Endothelial cell of umbilical vein (primary cell): ENCODE data around the gene LRRTM3. TPM values are rescaled to one million over a fixed set of nuclear protein-coding genes. Genes with fewer than 3 reads are reported as not detected.

Experiments
- BruUV-seq: library from RNA; stranded (reverse); fragments of 400-500 nt; replicated peaks from 2 replicates; lab custom pipeline; 2021; lab: Mats Ljungman, UMichigan
- CTCF ChIA-PET: fragments of 300-600, 350-600 bp; sonication (Branson Sonifier 250); formaldehyde crosslinking; loops from one replicate; lab custom pipeline; 2021; ENCODE audit warnings: antibody characterized with exemption, inconsistent platforms; lab: Charles Lee
- POLR2A ChIA-PET: fragments of 300-600, 350-600 bp; sonication (Branson Sonifier 250); formaldehyde crosslinking; loops from one replicate; lab custom pipeline; 2021; ENCODE audit warnings: antibody characterized with exemption, inconsistent platforms; lab: Charles Lee
- DNase-seq: peaks from one replicate; pipeline ENCODE4 v3.0.0-alpha.2; 2011; ENCODE audit warnings: low read depth, low spot score
- FAIRE-seq: peaks from 2 replicates; lab custom pipeline; 2011; peaks lifted over from hg19 to GRCh38; lab: Jason Lieb, UNC
- H2AFZ ChIP-seq: 2 replicates; pipeline ENCODE4 v1.6.0; 2012; ENCODE audit warnings: low read depth, low read length, control low read depth, inconsistent platforms
- H3K27ac ChIP-seq: 2 replicates; pipeline ENCODE4 v1.5.1; 2011; ENCODE audit warnings: low read depth, mild to moderate bottlenecking, control low read depth, low read length, moderate library complexity; ENCODE audit not compliant: insufficient read depth
- H3K27me3 ChIP-seq, 2 experiments: 2 replicates each; pipeline versions ENCODE4 v1.6.0 to v1.6.1; 2011; ENCODE audit warnings: low read length in 2 of 2, mixed read lengths in 1 of 2; ENCODE audit not compliant: control insufficient read depth in 2 of 2, insufficient read depth in 2 of 2
- H3K36me3 ChIP-seq, 2 experiments: 2 replicates in 1 of 2; 3 replicates in 1 of 2; pipeline ENCODE4 v1.5.1; 2011; ENCODE audit warnings: low read length in 2 of 2, mild to moderate bottlenecking in 1 of 2, moderate library complexity in 1 of 2; ENCODE audit not compliant: control insufficient read depth in 2 of 2, insufficient read depth in 2 of 2; ENCODE audit errors: extremely low read depth in 1 of 2
- H3K4me1 ChIP-seq: 3 replicates; pipeline ENCODE4 v1.5.1; 2011; ENCODE audit warnings: mild to moderate bottlenecking, low read length; ENCODE audit not compliant: control insufficient read depth, insufficient read depth; ENCODE audit errors: extremely low read depth
- H3K4me2 ChIP-seq: 2 replicates; pipeline ENCODE4 v1.6.1; 2011; ENCODE audit warnings: low read length, control low read depth, mixed read lengths; ENCODE audit not compliant: insufficient read depth
- H3K4me3 ChIP-seq, 3 experiments: fragments of 200-600 bp in 1 of 3; sonication (generic), shearing (Covaris generic) in 1 of 3; replicated peaks in 1 of 3; 2 replicates each; pipeline ENCODE4 v1.5.1; 2011 to 2016; ENCODE audit warnings: control low read depth in 3 of 3, low read length in 3 of 3, mild to moderate bottlenecking in 2 of 3, inconsistent platforms in 1 of 3, low read depth in 1 of 3, moderate library complexity in 1 of 3; ENCODE audit not compliant: insufficient read depth in 1 of 3
- H3K79me2 ChIP-seq: 2 replicates; pipeline ENCODE4 v1.6.0; 2012; ENCODE audit warnings: low read length, inconsistent platforms; ENCODE audit not compliant: control insufficient read depth, insufficient read depth
- H3K9ac ChIP-seq: replicated peaks from 2 replicates; pipeline ENCODE3; 2011; ENCODE audit warnings: low read length, control low read depth; ENCODE audit not compliant: insufficient read depth; ENCODE audit errors: extremely low read depth
- H3K9me1 ChIP-seq: replicated peaks from 3 replicates; pipeline ENCODE4 v1.6.0; 2011; ENCODE audit warnings: mild to moderate bottlenecking, low read length; ENCODE audit not compliant: control insufficient read depth, insufficient read depth; ENCODE audit errors: extremely low read depth
- H3K9me3 ChIP-seq: replicated peaks from 2 replicates; pipeline ENCODE4 v1.5.1; 2012; ENCODE audit warnings: low read length, inconsistent platforms; ENCODE audit not compliant: control insufficient read depth, insufficient read depth
- H4K20me1 ChIP-seq: replicated peaks from 2 replicates; pipeline ENCODE3; 2011; ENCODE audit warnings: mild to moderate bottlenecking, low read length; ENCODE audit not compliant: control insufficient read depth, insufficient read depth; ENCODE audit errors: extremely low read depth
- EZH2 ChIP-seq: IDR thresholded peaks from 2 replicates; pipeline ENCODE4 v1.6.1; 2012; ENCODE audit warnings: borderline replicate concordance, low read depth, mild to moderate bottlenecking, moderate library complexity, low read length, inconsistent platforms; ENCODE audit not compliant: severe bottlenecking
- FOS ChIP-seq: IDR thresholded peaks from 2 replicates; pipeline ENCODE4 v1.6.1; 2011; ENCODE audit warnings: mild to moderate bottlenecking, low read length, moderate library complexity, borderline replicate concordance; ENCODE audit not compliant: insufficient read depth
- GATA2 ChIP-seq: IDR thresholded peaks from 2 replicates; pipeline ENCODE4 v1.7.0; 2011; ENCODE audit warnings: low read depth, mild to moderate bottlenecking, moderate library complexity, mixed read lengths, low read length; ENCODE audit not compliant: insufficient read length, insufficient read depth
- JUN ChIP-seq: IDR thresholded peaks from 2 replicates; pipeline ENCODE4 v1.6.1; 2011; ENCODE audit warnings: borderline replicate concordance, low read depth; ENCODE audit not compliant: insufficient read length, insufficient read depth
- MYC ChIP-seq: IDR thresholded peaks from one replicate; pipeline ENCODE4 v1.6.1; 2011; ENCODE audit warnings: mild to moderate bottlenecking, low read depth, low read length
- POLR2A ChIP-seq: IDR thresholded peaks from 2 replicates; pipeline ENCODE4 v1.6.1; 2012; ENCODE audit warnings: low read depth, mild to moderate bottlenecking, control low read depth, low read length
- POLR2AphosphoS5 ChIP-seq: IDR thresholded peaks from 2 replicates; pipeline ENCODE4 v1.6.1; 2012; ENCODE audit warnings: low read depth, mild to moderate bottlenecking, control low read depth, low read length, moderate library complexity; ENCODE audit not compliant: insufficient read depth
- dilution Hi-C: fragments of 300-500 bp; cut with MboI; formaldehyde crosslinking; loops from one replicate; pipeline ENCODE4 v1.15.0; 2019; ENCODE audit warnings: low sequenced_read_pairs; ENCODE audit not compliant: extremely low pct_ligation_motif_present
- intact Hi-C: fragments of 100-400 bp; cut with micrococcal nuclease; formaldehyde crosslinking; loops from one replicate; pipeline ENCODE4 v1.10.0; 2022
- polyA plus RNA-seq, 4 experiments: library from polyadenylated mRNA; depleted of rRNA in 3 of 4; stranded (reverse) in 3 of 4; unstranded in 1 of 4; fragments of >200 nt; gene quantifications; 2 replicates each; pipeline versions ENCODE4 v1.2.1 to v1.2.3, GENCODE V29; 2011 to 2012; ENCODE audit warnings: missing spikeins in 1 of 4
- total RNA-seq: library from RNA; stranded (reverse); gene quantifications from 2 replicates; pipeline ENCODE4 v1.2.3, GENCODE V29; 2021
- TF ChIP-seq, protein P1 (sequence below): IDR thresholded peaks from 2 replicates; pipeline ENCODE4 v1.6.1; 2011; ENCODE audit not compliant: insufficient read depth, insufficient read length
- TF ChIP-seq, protein P2 (sequence below), 2 donors: IDR thresholded peaks; 1 replicate in 1 of 2; 2 replicates in 1 of 2; pipeline ENCODE4 v1.5.1; 2011; ENCODE audit warnings: low read length in 2 of 2, mild to moderate bottlenecking in 2 of 2, moderate library complexity in 2 of 2, control low read depth in 1 of 2, inconsistent platforms in 1 of 2, low read depth in 1 of 2; ENCODE audit not compliant: insufficient read depth in 1 of 2; ENCODE audit errors: extremely low read depth in 1 of 2

Gene LRRTM3
- total and polyA plus RNA-seq, 2 donors (not counting 3 experiments of a cell fraction or from before 2014, with no cell fraction given), result not detected

DNA sequence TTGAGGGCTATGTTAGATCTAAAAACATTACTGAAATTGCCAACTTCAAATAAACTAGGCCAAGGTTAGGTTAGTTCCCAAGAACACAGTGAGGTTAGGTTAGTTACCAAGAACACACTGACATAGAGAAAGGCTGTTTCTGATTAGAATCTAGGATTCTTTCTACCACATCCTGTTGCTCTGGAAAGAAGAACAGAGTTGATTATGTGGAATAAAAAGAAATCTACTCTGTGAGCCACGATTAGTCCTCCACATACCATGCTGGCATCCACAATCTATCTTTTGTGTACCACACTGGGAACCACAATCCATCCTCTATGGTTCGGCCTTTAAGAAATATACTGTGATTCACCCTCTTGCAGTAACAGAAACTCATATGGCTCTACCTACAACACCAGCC, 91.4 kb downstream of the LRRTM3 start:
- FAIRE-seq (no peak), DNase-seq (no peak)
- H3K4me3 ChIP-seq, result no peak overlapping the region
- TF ChIP-seq, protein P1, sequence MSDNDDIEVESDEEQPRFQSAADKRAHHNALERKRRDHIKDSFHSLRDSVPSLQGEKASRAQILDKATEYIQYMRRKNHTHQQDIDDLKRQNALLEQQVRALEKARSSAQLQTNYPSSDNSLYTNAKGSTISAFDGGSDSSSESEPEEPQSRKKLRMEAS, result no peak
- TF ChIP-seq MYC, result no peak
- TF ChIP-seq FOS, result no peak
- no peak for TF ChIP-seq POLR2A
- TF ChIP-seq JUN, result no peak
- no peak for TF ChIP-seq POLR2AphosphoS5
- TF ChIP-seq, protein P2, sequence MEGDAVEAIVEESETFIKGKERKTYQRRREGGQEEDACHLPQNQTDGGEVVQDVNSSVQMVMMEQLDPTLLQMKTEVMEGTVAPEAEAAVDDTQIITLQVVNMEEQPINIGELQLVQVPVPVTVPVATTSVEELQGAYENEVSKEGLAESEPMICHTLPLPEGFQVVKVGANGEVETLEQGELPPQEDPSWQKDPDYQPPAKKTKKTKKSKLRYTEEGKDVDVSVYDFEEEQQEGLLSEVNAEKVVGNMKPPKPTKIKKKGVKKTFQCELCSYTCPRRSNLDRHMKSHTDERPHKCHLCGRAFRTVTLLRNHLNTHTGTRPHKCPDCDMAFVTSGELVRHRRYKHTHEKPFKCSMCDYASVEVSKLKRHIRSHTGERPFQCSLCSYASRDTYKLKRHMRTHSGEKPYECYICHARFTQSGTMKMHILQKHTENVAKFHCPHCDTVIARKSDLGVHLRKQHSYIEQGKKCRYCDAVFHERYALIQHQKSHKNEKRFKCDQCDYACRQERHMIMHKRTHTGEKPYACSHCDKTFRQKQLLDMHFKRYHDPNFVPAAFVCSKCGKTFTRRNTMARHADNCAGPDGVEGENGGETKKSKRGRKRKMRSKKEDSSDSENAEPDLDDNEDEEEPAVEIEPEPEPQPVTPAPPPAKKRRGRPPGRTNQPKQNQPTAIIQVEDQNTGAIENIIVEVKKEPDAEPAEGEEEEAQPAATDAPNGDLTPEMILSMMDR (IDR thresholded peaks at IDR 0.05; ENCODE audit: extremely low read depth in 1 of 2, insufficient read depth in 1 of 2, low read depth in 1 of 2, low read length in 2 of 2), result no peak
- no peak for TF ChIP-seq GATA2
- no peak for TF ChIP-seq EZH2
- no peak overlapping the region for H3K4me2 ChIP-seq
- H4K20me1 ChIP-seq, result no peaks in the 10 kb centered on the region
- H3K79me2 ChIP-seq, result no peaks in the 10 kb centered on the region
- no peaks in the 10 kb centered on the region for H3K9me3 ChIP-seq
- H3K9ac ChIP-seq, result no peak overlapping the region
- dilution Hi-C loops (no loop called here), intact Hi-C loops (no loop called here)
- H3K9me1 ChIP-seq, result no peaks in the 10 kb centered on the region
- ChIA-PET POLR2A (no interaction called here), CTCF (interaction anchor here (1.2 kb wide), 1 partner anchor 9 kb away, joined by 3 read pairs; no protein-coding TSS in a partner anchor)
- no peak overlapping the region for H3K27ac ChIP-seq
- H3K27me3 ChIP-seq, result no peaks in the 10 kb centered on the region
- no TSS peak for BruUV-seq
- no peak overlapping the region for H2AFZ ChIP-seq
- H3K36me3 ChIP-seq, result no peaks in the 10 kb centered on the region
- no peaks in the 10 kb centered on the region for H3K4me1 ChIP-seq
